Activated naive CD8-positive, alpha-beta T cell treated with anti-CD3 and anti-CD28 coated beads, Interleukin-2, amount 50 U/mL, for 16 hours (primary cell): ENCODE measurements around the gene ADD2.
"Not testable (repeated sequence)": the region's sequence is repeated elsewhere in the genome, so short reads cannot be mapped to it uniquely, and the experiment has no call there.

Source experiments
- DNase-seq: peaks from one replicate; pipeline ENCODE4 v3.0.0-alpha.2; 2020; ENCODE audit warnings: low read depth, low spot score

The ADD2 gene

GRCh38 chr2:70751881-70752280, 16.1 kb downstream of the ADD2 start:
- no peak for DNase-seq

- no peak for DNase-seq
Observed at GRCh38 chr2:70750320-70750719, 17.7 kb downstream of the ADD2 start.

DNA sequence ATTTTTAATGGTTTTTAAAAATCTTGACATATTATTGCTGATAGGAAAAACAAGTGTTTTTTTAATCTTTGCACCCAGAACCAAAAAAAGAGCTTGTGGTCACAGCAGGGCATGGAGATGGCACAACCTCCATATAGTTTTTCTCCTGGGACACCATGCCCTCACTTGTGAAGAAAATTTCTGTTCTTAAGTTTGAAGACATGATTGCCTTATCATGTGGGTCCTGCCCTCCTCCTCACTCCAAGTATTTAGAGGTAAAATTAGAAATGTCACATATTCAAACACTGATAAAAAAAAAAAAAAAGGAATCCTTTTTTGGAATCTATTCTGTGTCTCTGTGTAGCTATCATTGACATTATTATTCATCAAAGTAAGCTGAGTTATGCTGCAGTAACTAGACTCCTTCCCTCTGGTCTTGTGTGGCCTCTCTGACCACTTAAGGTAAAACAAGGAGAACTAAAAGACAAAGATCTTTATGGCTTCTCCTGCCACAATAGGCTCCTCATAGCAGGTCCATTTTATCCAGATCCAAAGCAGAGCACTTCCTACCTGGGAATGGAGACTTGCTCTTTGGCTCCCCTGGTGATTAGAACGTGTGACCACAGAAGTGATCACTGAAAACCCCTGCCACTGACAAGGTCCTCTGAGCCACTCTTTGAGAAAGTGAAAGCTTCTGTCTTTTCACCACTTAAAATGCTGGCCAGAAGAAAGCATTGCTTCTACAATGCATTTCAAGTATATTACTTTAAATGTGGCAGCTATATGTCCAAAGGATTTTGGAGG, 19.8 kb downstream of the ADD2 start:
- no peak for DNase-seq

DNA sequence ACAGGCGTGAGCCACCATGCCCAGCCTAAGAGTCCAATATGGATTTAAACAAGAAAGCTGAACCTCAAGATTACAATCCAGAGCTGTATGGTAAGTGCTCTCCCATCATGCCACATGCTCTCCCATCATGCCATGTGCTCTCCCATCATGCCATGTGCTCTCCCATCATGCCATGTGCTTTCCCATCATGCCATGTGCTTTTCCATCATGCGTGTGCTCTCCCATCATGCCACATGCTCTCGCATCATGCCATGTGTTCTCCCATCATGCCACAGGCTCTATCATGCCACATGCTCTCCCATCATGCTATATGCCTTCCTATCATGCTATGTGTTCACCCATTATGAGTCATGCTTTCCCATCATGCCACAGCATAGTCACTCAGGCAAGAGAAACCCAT, 20.7 kb downstream of the ADD2 start:
- DNase-seq = no peak

- DNase-seq = no peak
Observed at GRCh38 chr2:70746094-70746974, 21.7 kb downstream of the ADD2 start.

- DNase-seq = no peak
Observed at GRCh38 chr2:70745276-70745825, 22.6 kb downstream of the ADD2 start.

- DNase-seq = no peak
Observed at GRCh38 chr2:70744397-70744796, 23.6 kb downstream of the ADD2 start.

DNA sequence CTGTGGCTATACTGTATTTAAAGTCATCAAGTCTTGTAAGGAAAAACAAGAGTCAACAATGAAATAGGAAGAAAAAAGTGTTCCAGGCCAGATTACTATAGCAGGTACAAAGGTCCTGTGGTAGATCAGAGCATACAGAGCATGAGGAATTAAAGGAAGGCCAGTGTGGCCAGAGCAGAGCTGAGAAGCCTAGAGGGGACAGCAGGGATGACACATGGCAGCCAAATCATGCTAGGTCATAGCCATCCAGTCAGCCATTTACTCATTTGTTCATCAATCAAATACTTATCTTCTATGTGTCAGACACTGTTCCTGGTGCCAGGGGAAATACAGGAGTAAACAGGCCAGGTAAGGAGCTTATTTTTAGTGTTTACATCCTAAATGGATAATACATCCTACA, 24.3 kb downstream of the ADD2 start:
- no peak for DNase-seq

GRCh38 chr2:70743068-70743467, 24.9 kb downstream of the ADD2 start:
- DNase-seq = no peak

- not testable (repeated sequence) for DNase-seq
Observed at GRCh38 chr2:70739492-70739891, 28.5 kb downstream of the ADD2 start.

- DNase-seq = no peak
Observed at GRCh38 chr2:70738159-70738558, 29.8 kb downstream of the ADD2 start.

DNA sequence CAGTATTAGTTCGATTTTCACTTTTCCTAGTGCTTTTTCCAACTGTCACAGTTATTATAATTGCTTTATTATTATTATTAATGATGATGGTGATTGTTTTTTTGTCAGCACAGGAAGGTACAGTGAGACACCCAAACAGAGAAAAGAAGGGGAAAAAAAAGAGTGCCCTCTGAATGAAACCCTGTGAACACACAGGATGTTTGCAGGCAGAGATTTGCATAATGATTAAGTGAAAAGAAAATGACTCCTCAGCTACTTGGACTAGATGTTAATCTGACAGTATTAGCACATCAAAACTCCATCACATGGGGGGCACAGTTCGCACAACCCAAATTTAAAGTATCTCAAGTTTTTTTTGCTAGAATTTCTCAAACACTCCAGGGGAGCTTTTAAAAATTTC, 32.9 kb downstream of the ADD2 start:
- no peak for DNase-seq

DNA sequence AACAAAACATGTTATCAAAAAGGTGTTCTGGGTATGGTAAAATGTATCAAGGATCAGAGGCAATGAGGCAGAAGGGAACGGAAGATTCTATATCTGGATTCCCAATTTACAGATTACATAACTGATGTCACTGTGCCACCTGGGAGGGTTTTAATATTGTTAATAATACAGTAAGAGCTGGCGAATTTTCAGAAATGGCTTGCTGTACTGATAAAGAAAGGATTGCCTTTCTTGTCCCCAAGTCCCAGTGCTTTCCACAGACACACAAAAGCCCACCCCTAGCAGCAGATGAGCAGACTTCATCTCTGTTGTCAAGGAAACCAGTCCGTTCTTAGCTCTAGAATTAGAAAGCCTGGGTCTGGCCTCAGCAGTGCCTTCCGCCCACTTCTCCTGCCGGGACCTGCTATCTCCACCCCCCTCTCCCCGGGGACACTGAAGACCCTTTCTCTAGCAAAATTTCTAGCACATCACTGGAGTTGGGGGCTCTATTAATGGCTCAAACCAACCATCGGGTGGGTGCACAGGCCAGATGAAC, 34.3 kb downstream of the ADD2 start:
- DNase-seq = no peak

DNA sequence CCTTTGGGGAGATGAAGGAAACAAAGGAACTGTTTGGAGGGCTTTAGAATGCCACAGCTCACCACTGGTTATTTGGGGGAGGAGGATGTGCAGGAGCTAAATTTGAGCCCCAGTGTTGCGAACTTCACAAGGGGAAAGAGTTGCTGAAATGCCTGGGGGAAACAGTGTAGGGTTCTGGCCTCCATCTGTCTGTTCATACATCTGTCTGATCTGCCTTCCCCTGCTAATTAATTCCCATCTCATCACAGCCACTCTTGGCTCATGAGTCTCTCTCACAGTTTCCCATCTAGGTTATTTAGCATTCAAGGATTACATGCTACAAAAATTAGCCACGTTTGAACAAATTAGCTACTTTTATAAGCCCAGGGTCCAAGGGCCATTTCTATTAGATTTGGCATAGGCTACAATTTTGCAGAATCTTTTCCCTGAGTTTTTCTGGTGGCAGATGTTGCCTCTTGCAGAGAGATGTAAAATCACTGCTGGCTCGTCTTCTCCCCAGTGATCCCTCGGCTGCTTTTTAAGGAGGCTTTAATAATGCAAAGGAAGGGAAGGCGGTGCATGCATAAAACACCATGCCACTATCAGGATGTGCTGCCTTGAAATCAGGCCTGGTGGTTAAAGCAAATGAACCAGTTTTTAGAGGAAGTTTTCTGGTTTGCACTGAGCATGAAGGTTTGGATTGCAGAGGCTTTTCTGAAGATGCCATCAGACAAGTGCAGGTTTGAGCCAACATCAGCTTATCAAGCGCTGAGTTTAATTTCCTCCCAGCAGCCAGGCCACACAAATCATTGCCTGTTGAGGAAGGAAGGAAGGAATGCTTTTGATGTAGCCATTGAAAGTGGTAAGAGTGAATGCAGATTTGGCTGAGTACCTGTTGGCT, 35.0 kb downstream of the ADD2 start:
- no peak for DNase-seq

GRCh38 chr2:70730730-70731129, 37.3 kb downstream of the ADD2 start:
- no peak for DNase-seq

DNA sequence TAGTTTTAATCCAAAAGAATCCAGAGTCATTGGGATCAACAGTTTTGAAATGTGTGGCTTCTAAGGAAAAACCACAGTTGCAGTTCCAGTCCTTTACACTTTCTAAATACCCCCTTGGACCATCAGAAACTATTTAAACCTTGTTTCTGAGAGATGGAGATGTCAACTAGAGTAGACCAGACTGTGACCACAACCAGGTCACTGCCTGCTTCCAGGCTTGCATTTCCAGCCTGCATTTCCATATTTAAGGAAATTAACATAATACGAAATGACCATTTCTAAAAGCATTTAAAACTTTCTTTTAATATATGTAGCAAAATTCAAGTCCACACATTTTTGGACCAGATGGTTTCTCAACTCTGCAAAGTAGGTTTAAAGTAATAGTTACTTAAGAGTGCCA, 38.4 kb downstream of the ADD2 start:
- DNase-seq = no peak

DNA sequence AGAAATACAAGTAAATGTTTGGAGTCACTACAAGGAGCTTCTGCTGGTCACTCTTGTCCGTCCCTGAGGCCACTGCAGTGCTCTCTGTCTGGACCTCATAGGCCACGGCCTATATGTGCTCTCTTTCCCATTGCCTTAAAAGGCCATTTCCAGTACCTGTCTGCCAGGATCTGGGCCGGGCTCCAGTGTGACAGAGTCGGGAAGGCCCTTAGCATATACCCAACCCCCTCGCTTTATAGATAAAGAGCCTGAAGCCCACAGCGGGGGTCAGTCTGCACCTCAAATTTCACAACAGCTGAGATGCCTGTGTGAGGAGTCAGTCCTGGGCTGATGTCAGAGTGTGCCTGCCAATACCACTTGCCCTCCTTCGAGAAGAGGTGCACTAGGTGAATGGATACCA, 39.9 kb downstream of the ADD2 start:
- no peak for DNase-seq

DNA sequence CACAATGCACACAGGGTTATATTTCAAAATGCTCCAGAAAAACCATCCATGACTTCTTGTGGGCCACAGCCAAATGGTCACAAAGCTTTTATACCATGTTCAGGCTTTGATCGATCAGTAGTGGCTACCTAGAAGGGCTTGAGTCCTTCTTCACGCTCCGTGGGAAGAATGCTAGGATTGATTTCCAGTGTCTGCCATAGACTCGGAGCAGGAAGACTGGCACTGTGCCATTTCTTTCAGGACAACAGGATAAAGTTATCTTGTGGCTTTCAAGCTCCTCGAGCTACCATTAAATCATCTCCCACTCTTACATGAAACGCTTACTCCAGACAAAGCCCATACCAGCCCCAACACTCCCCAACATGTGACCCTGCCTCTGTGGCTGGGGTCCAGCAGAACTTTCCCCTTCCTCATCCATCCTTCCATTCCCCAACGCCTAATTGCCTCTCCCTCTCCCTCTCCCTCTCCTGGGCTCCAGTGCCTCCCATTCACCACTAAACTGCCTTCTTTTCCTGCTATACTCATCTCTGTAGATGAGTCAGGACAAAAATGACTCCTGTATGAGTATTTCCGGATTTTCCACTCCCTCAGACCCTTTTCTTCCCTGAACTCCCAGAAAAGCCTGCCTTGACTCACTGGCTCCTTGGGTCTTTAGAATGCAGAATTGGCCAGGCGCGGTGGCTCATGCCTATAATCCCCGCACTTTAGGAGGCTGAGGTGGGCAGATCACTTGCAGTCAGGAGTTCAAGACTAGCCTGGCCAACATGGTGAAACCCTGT, 40.9 kb downstream of the ADD2 start:
- no peak for DNase-seq

- no peak for DNase-seq
Observed at GRCh38 chr2:70725505-70725904, 42.5 kb downstream of the ADD2 start.

GRCh38 chr2:70724366-70724765, 43.6 kb downstream of the ADD2 start:
- no peak for DNase-seq
